ENCODE measurements around the gene PUDP.

- TF ChIP-seq CTCF (IDR thresholded peaks at IDR 0.05 in 4 of 5, conservative IDR thresholded peaks at IDR 0.05 in 1 of 5) = no peak
- TF ChIP-seq POLR2A (IDR thresholded peaks at IDR 0.05) = no peak
Observed at GRCh38 chrX:7169627-7170026, 21.7 kb upstream of the PUDP start.

Data from gastrocnemius medialis (tissue), 4 donors.